Kidney epithelial cell (primary cell): Measurements from ENCODE around the gene TRIO. TPM values are rescaled to one million over a fixed set of nuclear protein-coding genes. Genes with fewer than 3 reads are reported as not detected.

ENCODE experiments used
- DNase-seq: peaks from one replicate; pipeline ENCODE4 v3.0.0-alpha.2; 2010; ENCODE audit warnings: low read depth
- H3K27me3 ChIP-seq: 2 replicates; pipeline ENCODE4 v1.6.0; 2011; ENCODE audit warnings: low read length; ENCODE audit not compliant: control insufficient read depth, insufficient read depth
- H3K36me3 ChIP-seq: 2 replicates; pipeline ENCODE4 v1.5.1; 2011; ENCODE audit warnings: low read length; ENCODE audit not compliant: control insufficient read depth, insufficient read depth
- H3K4me3 ChIP-seq: 2 replicates; pipeline ENCODE4 v1.5.1; 2011; ENCODE audit warnings: low read depth, mild to moderate bottlenecking, control low read depth, low read length
- CTCF ChIP-seq: IDR thresholded peaks from 2 replicates; pipeline ENCODE4 v1.5.1; 2011; ENCODE audit warnings: mild to moderate bottlenecking, moderate library complexity, low read length, control low read depth, inconsistent platforms; ENCODE audit not compliant: insufficient read depth, poor library complexity, severe bottlenecking
- total RNA-seq: library from RNA; depleted of rRNA; stranded (reverse); fragments of >200 nt; gene quantifications from 2 replicates; pipeline ENCODE4 v1.2.3, GENCODE V29; 2015

Gene TRIO
- total RNA-seq, 1 donor from 2014 or later, result 174 TPM

- no peak for TF ChIP-seq CTCF
- no peak overlapping the region for H3K4me3 ChIP-seq
Measured at GRCh38 chr5:14472986-14473567, 329.9 kb downstream of the TRIO start.

GRCh38 chr5:14475045-14475444, 331.9 kb downstream of the TRIO start:
- no peaks in the 10 kb centered on the region for H3K27me3 ChIP-seq
- H3K4me3 ChIP-seq, result no peak overlapping the region
- TF ChIP-seq CTCF, result no peak
- peaks cover 2% of the 10 kb centered on the region for H3K36me3 ChIP-seq
- no peak for DNase-seq

More at GRCh38 chr5:14472986-14473567, 329.9 kb downstream of the TRIO start:
- no peak for DNase-seq
- Histone ChIP-seq H3K27me3 (no peaks in the 10 kb centered on the region), H3K36me3 (peaks cover 2% of the 10 kb centered on the region)

GRCh38 chr5:14476786-14477435, 333.8 kb downstream of the TRIO start:
- no peak for DNase-seq
- Histone ChIP-seq H3K4me3 (no peak overlapping the region), H3K27me3 (no peaks in the 10 kb centered on the region), H3K36me3 (peaks cover 2% of the 10 kb centered on the region)
- TF ChIP-seq CTCF, result no peak

GRCh38 chr5:14479143-14479696, 336.1 kb downstream of the TRIO start:
- no peak for TF ChIP-seq CTCF
- peaks cover 4% of the 10 kb centered on the region for H3K36me3 ChIP-seq
- H3K4me3 ChIP-seq, result no peak overlapping the region
- no peaks in the 10 kb centered on the region for H3K27me3 ChIP-seq
- DNase-seq, result no peak

GRCh38 chr5:14481349-14481748, 338.2 kb downstream of the TRIO start:
- TF ChIP-seq CTCF, result no peak
- Histone ChIP-seq H3K27me3 (no peaks in the 10 kb centered on the region), H3K36me3 (peaks cover 6% of the 10 kb centered on the region), H3K4me3 (no peak overlapping the region)
- DNase-seq, result no peak
